Astrocyte (in vitro differentiated cells and primary cell): ENCODE data around the gene TRMT112. TPM values are rescaled to one million over a fixed set of nuclear protein-coding genes. Genes with fewer than 3 reads are reported as not detected.

Experiments used
- DNase-seq: peaks from one replicate; pipeline ENCODE4 v3.0.0-alpha.2; 2010; ENCODE audit warnings: low read depth
- FAIRE-seq: peaks from 2 replicates; lab custom pipeline; 2011; peaks lifted over from hg19 to GRCh38; lab: Jason Lieb, UNC
- H2AFZ ChIP-seq: 2 replicates; pipeline ENCODE4 v1.6.0; 2012; ENCODE audit warnings: low read depth, low read length, inconsistent platforms
- H3K27ac ChIP-seq: 2 replicates; pipeline ENCODE4 v1.5.1; 2011; ENCODE audit warnings: low read depth, low read length, inconsistent platforms
- H3K27me3 ChIP-seq: 2 replicates; pipeline ENCODE4 v1.6.0; 2011; ENCODE audit warnings: low read length, inconsistent platforms; ENCODE audit not compliant: insufficient read depth
- H3K36me3 ChIP-seq: 2 replicates; pipeline ENCODE4 v1.5.1; 2011; ENCODE audit warnings: low read length, inconsistent platforms; ENCODE audit not compliant: insufficient read depth
- H3K4me1 ChIP-seq: 2 replicates; pipeline ENCODE4 v1.5.1; 2011; ENCODE audit warnings: low read length, inconsistent platforms; ENCODE audit not compliant: insufficient read depth
- H3K4me2 ChIP-seq: 2 replicates; pipeline ENCODE4 v1.6.0; 2012; ENCODE audit warnings: low read length, inconsistent platforms
- H3K4me3 ChIP-seq: 2 replicates; pipeline ENCODE4 v1.5.1; 2011; ENCODE audit warnings: low read depth, mild to moderate bottlenecking, low read length, inconsistent platforms; ENCODE audit not compliant: insufficient read depth
- H3K79me2 ChIP-seq: 2 replicates; pipeline ENCODE4 v1.6.0; 2012; ENCODE audit warnings: mild to moderate bottlenecking, low read length, inconsistent platforms; ENCODE audit not compliant: insufficient read depth
- H3K9ac ChIP-seq: 2 replicates; pipeline ENCODE4 v1.6.0; 2012; ENCODE audit warnings: mild to moderate bottlenecking, low read length, inconsistent platforms
- H3K9me3 ChIP-seq: 2 replicates; pipeline ENCODE4 v1.5.1; 2012; ENCODE audit warnings: low read depth, mild to moderate bottlenecking, low read length, inconsistent platforms; ENCODE audit not compliant: insufficient read depth
- H4K20me1 ChIP-seq: 2 replicates; pipeline ENCODE4 v1.6.0; 2012; ENCODE audit warnings: low read length, inconsistent platforms; ENCODE audit not compliant: insufficient read depth
- H3K27ac Mint-ChIP-seq: one replicate; pipeline ENCODE4 v1.8.0; 2021; ENCODE audit warnings: mild to moderate bottlenecking, mixed read lengths; ENCODE audit not compliant: unreplicated experiment
- H3K27me3 Mint-ChIP-seq: one replicate; pipeline ENCODE4 v1.8.0; 2021; ENCODE audit warnings: low read depth, mixed read lengths; ENCODE audit not compliant: unreplicated experiment
- H3K36me3 Mint-ChIP-seq: one replicate; pipeline ENCODE4 v1.8.0; 2021; ENCODE audit warnings: low read depth, mixed read lengths; ENCODE audit not compliant: unreplicated experiment
- H3K4me1 Mint-ChIP-seq: one replicate; pipeline ENCODE4 v1.8.0; 2021; ENCODE audit warnings: low read depth, mixed read lengths; ENCODE audit not compliant: unreplicated experiment
- H3K4me3 Mint-ChIP-seq: one replicate; pipeline ENCODE4 v1.8.0; 2021; ENCODE audit warnings: mild to moderate bottlenecking, moderate library complexity, mixed read lengths; ENCODE audit not compliant: unreplicated experiment
- H3K9me3 Mint-ChIP-seq: one replicate; pipeline ENCODE4 v1.8.0; 2021; ENCODE audit warnings: mild to moderate bottlenecking, mixed read lengths; ENCODE audit not compliant: unreplicated experiment
- EZH2 ChIP-seq: IDR thresholded peaks from 2 replicates; pipeline ENCODE4 v1.6.1; 2012; ENCODE audit warnings: mild to moderate bottlenecking, low read length, inconsistent platforms; ENCODE audit not compliant: insufficient read depth
- total RNA-seq: library from RNA; stranded (reverse); gene quantifications from 2 replicates; pipeline ENCODE4 v1.2.1, GENCODE V29; 2021
- TF ChIP-seq, protein P1 (sequence below): IDR thresholded peaks from 2 replicates; pipeline ENCODE4 v1.5.1; 2011; ENCODE audit warnings: low read depth, mild to moderate bottlenecking, inconsistent platforms, low read length, moderate library complexity; ENCODE audit not compliant: insufficient read depth

TRMT112 gene
- total RNA-seq, 1 donor from 2014 or later = 146 TPM

DNA sequence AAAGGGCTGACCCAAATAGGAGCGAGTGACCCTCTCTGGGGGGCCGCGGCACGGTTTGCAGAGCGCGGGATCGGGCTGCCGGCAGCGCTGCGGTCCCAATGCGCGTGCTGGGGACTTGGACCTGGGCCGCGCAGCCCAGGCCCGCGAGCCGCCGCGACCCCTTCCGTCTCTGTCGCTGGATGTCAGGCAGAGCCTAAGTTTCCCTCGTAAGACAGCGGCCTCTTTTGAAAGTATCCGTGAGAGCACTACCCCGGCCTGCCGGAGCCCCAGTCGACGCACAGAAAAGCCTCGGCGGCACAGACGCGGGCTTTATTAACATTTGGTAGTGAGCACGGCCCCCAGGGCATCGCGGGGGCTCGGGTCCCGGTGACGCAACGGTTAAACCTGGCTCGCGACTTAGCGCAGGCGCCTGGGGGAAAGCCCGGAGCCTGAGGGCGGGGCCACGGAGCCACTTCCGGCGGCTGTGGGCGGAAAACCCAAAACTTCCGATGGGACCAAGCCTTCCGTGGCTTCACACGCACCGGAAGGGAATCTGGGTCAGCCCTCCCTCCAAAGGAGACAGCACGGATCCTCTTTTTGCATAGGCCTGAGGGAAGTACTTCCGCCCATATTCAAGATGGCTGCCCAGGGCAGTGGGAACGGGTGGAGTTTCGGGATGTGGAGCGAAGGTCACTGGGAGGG, 47.7 kb downstream of the TRMT112 start:
- H3K4me3 ChIP-seq = peak overlapping the region; percentile 70
- H4K20me1 ChIP-seq = peaks cover 10% of the 10 kb centered on the region
- peak overlapping the region; percentile 83 for H3K9ac ChIP-seq
- peak overlapping the region; percentile 96 for H3K4me3 Mint-ChIP-seq
- H3K9me3 ChIP-seq = no peaks in the 10 kb centered on the region
- peaks cover 14% of the 10 kb centered on the region for H3K4me1 Mint-ChIP-seq
- TF ChIP-seq, protein P1, sequence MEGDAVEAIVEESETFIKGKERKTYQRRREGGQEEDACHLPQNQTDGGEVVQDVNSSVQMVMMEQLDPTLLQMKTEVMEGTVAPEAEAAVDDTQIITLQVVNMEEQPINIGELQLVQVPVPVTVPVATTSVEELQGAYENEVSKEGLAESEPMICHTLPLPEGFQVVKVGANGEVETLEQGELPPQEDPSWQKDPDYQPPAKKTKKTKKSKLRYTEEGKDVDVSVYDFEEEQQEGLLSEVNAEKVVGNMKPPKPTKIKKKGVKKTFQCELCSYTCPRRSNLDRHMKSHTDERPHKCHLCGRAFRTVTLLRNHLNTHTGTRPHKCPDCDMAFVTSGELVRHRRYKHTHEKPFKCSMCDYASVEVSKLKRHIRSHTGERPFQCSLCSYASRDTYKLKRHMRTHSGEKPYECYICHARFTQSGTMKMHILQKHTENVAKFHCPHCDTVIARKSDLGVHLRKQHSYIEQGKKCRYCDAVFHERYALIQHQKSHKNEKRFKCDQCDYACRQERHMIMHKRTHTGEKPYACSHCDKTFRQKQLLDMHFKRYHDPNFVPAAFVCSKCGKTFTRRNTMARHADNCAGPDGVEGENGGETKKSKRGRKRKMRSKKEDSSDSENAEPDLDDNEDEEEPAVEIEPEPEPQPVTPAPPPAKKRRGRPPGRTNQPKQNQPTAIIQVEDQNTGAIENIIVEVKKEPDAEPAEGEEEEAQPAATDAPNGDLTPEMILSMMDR = no peak
- TF ChIP-seq EZH2 = no peak
- H3K4me1 ChIP-seq = peaks cover 30% of the 10 kb centered on the region
- peak overlapping the region; percentile 93 for H3K4me2 ChIP-seq
- peak; percentile 54 for FAIRE-seq
- peak overlapping the region; percentile 67 for H2AFZ ChIP-seq
- no peaks in the 10 kb centered on the region for H3K27me3 Mint-ChIP-seq
- peaks cover 5% of the 10 kb centered on the region for H3K36me3 ChIP-seq
- peak; percentile 100 for DNase-seq
- H3K9me3 Mint-ChIP-seq = no peaks in the 10 kb centered on the region
- peak overlapping the region; percentile 99 for H3K27ac Mint-ChIP-seq
- H3K27me3 ChIP-seq = no peaks in the 10 kb centered on the region
- H3K79me2 ChIP-seq = peaks cover 7% of the 10 kb centered on the region
- peak overlapping the region; percentile 80 for H3K27ac ChIP-seq
- H3K36me3 Mint-ChIP-seq = peaks cover 2% of the 10 kb centered on the region

DNA sequence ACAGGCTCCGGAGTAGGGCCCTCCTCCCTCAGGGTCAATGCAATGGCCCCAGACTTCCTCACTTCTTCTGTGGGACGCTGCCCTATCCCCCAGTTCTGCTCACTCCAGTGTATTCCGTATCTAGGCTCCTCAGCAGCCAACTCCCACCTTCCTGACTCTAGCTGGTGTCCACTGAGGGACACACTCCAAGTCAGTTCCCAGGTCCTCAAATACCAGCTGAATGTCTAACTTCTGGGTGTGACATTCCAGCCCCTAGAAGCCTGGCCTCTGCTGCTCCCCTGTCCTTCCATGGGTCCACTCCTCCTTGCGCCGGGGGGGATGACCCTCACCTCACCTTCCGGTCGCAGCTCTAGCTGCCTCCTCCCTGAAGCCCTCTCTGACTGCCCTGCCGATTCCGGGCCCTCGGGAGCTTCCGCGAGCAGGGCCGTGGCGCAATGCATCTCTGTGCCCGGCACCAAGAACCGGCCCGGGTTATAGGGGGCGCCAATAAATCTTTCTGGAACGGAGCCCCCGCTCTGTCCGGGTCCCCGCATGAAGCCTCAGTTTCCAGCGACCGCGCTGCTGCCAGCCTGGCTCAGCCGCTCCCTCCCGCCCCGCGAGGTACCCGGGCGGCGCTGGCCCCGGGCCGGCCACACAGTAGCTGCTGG, 48.3 kb downstream of the TRMT112 start:
- no peaks in the 10 kb centered on the region for H3K9me3 Mint-ChIP-seq
- Histone ChIP-seq H3K4me3 (peak overlapping the region; percentile 60), H4K20me1 (peaks cover 14% of the 10 kb centered on the region), H3K27me3 (no peaks in the 10 kb centered on the region), H3K36me3 (peaks cover 7% of the 10 kb centered on the region), H3K4me2 (peak overlapping the region; percentile 89), H2AFZ (peak overlapping the region; percentile 67), H3K79me2 (peaks cover 7% of the 10 kb centered on the region), H3K9me3 (no peaks in the 10 kb centered on the region), H3K4me1 (peaks cover 30% of the 10 kb centered on the region), H3K27ac (peak overlapping the region; percentile 80), H3K9ac (peak overlapping the region; percentile 81)
- peaks cover 14% of the 10 kb centered on the region for H3K4me1 Mint-ChIP-seq
- H3K36me3 Mint-ChIP-seq = peaks cover 2% of the 10 kb centered on the region
- no peaks in the 10 kb centered on the region for H3K27me3 Mint-ChIP-seq
- FAIRE-seq = no peak
- DNase-seq = no peak
- peak overlapping the region; percentile 64 for H3K27ac Mint-ChIP-seq
- TF ChIP-seq EZH2 = no peak
- TF ChIP-seq, protein P1 = no peak
- H3K4me3 Mint-ChIP-seq = peak overlapping the region; percentile 87
